Right ventricle myocardium superior (tissue), 1 donor: ENCODE results near the gene ODC1. TPM values are rescaled to one million over a fixed set of nuclear protein-coding genes. Genes with fewer than 3 reads are reported as not detected.
"Not testable (repeated sequence)": the region's sequence is repeated elsewhere in the genome, so short reads cannot be mapped to it uniquely, and the experiment has no call there.

Source experiments
- ATAC-seq: fragments of 200-7000 bp; cut with Tn5 transposase; one replicate; pipeline ENCODE4 v1.9.1; 2020; ENCODE audit warnings: mild to moderate bottlenecking; ENCODE audit not compliant: poor library complexity
- DNase-seq: peaks from one replicate; pipeline ENCODE4 v3.0.0-alpha.2; 2020
- intact Hi-C: fragments of 100-400 bp; cut with DNase I; formaldehyde crosslinking; loops from one replicate; pipeline ENCODE4 v1.11.2; 2022
- total RNA-seq: library from RNA; stranded (reverse); fragmentation: NEBNext Ultra II Directional; extraction: Animal tissue kit (Norgen Biotek cat#: 25700); gene quantifications from one replicate; pipeline ENCODE4 v1.2.1, GENCODE V29; 2021
- donor health status: DM: no; HTN: yes; CAD: no; lungs with severe emphysema.

Gene ODC1
- total RNA-seq, 1 donor from 2014 or later = 33.2 TPM

GRCh38 chr2:10462178-10463083, 14.3 kb upstream of the ODC1 start:
- intact Hi-C loops = no loop called here
- DNase-seq = no peak
- no peak for ATAC-seq

GRCh38 chr2:10460366-10460796, 12.3 kb upstream of the ODC1 start:
- no peak for DNase-seq
- no peak for ATAC-seq
- intact Hi-C loops = no loop called here

- intact Hi-C loops = no loop called here
- peak; percentile 17 for DNase-seq
- ATAC-seq = peak; percentile 34
These were observed 9.9 kb upstream of the ODC1 start for GRCh38 chr2:10457846-10458598.

- intact Hi-C loops, ATAC-seq: not testable (repeated sequence)
- peak; percentile 0 for DNase-seq
These were observed 9.1 kb upstream of the ODC1 start for GRCh38 chr2:10457195-10457594.

GRCh38 chr2:10454505-10454904, 6.4 kb upstream of the ODC1 start:
- intact Hi-C loops = no loop called here
- peak; percentile 77 for ATAC-seq

GRCh38 chr2:10453905-10454298, 5.8 kb upstream of the ODC1 start:
- ATAC-seq = peak; percentile 2
- intact Hi-C loops = no loop called here
- no peak for DNase-seq

More at GRCh38 chr2:10454505-10454904, 6.4 kb upstream of the ODC1 start:
- peak; percentile 70 for DNase-seq

- no peak for DNase-seq
- intact Hi-C loops = no loop called here
- no peak for ATAC-seq
These were observed 5.1 kb upstream of the ODC1 start for GRCh38 chr2:10452956-10453904.

- DNase-seq = no peak
- intact Hi-C loops = no loop called here
These were observed 4.2 kb upstream of the ODC1 start for GRCh38 chr2:10452312-10452711.

GRCh38 chr2:10451819-10452218, 3.7 kb upstream of the ODC1 start:
- ATAC-seq (no peak), DNase-seq (no peak)
- intact Hi-C loops = no loop called here

More at GRCh38 chr2:10452312-10452711, 4.2 kb upstream of the ODC1 start:
- ATAC-seq = no peak

- DNase-seq (no peak), ATAC-seq (no peak)
- intact Hi-C loops = loop anchor here (5.0 kb wide), 1 partner anchor 217 kb away; no protein-coding TSS in a partner anchor
These were observed 1.9 kb upstream of the ODC1 start for GRCh38 chr2:10449838-10450691.

- ATAC-seq = no peak
- no peak for DNase-seq
- intact Hi-C loops = loop anchor here (5.0 kb wide), 1 partner anchor 218 kb away; no protein-coding TSS in a partner anchor
These were observed 1.3 kb upstream of the ODC1 start for GRCh38 chr2:10449486-10449831.

GRCh38 chr2:10448576-10449485, 704 bp upstream of the ODC1 start:
- intact Hi-C loops = loop anchor here (5.0 kb wide), 1 partner anchor 218 kb away; no protein-coding TSS in a partner anchor
- peak; percentile 88 for ATAC-seq
- peak; percentile 94 for DNase-seq

- intact Hi-C loops = loop anchor here (5.0 kb wide), 1 partner anchor 220 kb away; no protein-coding TSS in a partner anchor
- DNase-seq (peak; percentile 57), ATAC-seq (peak; percentile 14)
These were observed 730 bp downstream of the ODC1 start for GRCh38 chr2:10447300-10447894.

- peak; percentile 7 for DNase-seq
- no peak for ATAC-seq
- intact Hi-C loops = loop anchor here (5.0 kb wide), 1 partner anchor 221 kb away; no protein-coding TSS in a partner anchor
These were observed 1.5 kb downstream of the ODC1 start for GRCh38 chr2:10446631-10447030.

- intact Hi-C loops = no loop called here
- ATAC-seq (no peak), DNase-seq (no peak)
These were observed 3.7 kb downstream of the ODC1 start for GRCh38 chr2:10444463-10444862.

GRCh38 chr2:10442469-10443126, 5.5 kb downstream of the ODC1 start:
- intact Hi-C loops, DNase-seq, ATAC-seq: not testable (repeated sequence)
